ENCODE data around the gene METTL1.

The METTL1 gene

DNA sequence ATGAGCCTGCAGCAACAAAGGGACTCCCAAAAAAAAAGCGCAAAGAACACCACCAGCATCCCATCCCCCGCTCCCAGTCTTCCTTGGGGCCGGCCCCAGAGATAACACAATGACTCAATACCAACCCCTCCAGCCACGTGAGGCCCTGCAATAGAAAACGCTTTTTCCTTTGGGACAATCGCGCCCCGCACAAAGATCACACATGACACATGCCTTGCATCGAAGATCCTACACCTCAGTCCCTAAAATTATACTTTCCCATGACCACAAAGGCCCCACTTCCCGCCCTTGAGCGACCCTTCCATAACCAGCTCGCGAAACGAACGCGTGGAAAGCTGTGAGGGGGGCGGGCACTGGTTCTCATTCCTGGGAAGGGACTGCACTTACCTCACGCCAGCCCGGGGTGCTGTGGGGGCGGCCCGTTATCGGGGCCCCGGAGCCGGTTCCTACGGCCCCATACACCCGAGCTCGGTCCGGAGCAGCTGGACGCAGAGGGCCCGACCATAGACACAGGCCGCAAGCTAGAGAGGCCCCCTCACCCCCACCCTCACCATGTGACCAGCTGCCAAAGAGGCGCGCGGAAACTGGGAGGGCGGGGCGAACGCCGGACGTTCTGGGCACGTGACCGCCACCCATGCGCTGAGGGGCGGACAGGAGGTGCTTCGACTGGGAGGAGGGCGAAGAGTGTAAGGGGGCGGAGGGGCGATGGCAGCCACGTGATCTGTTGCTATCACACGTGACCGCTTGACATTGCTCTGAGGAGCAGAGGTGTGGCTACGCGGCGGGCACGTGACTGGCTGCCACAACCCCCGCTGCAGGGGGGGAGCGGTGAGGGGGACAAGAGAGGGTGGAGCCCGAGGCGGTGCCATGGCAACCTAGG lies 19.9 kb downstream of the METTL1 start, which contains the start of gene CDK4:
CDK4 (minus strand) TSS at position 523 of the 880 bp plus-strand sequence. CDS start 593 bp downstream, outside the sequence.
- peak within 1 kb of the TSS; percentile 70 to 89 for H3K4me3 ChIP-seq (ENCODE audit: insufficient read depth in 1 of 2, low read depth in 1 of 2, low read length in 2 of 2)
- H2AFZ ChIP-seq (ENCODE audit: low read depth, low read length), result peak within 1 kb of the TSS; percentile 49
- 1% methylated on average over 52 of the region's 58 CpGs for WGBS
- peak within 1 kb of the TSS; percentile 74 for H2BK120ac ChIP-seq (ENCODE audit: low read depth, low read length)
- peak within 1 kb of the TSS; percentile 76 for H3K4me2 ChIP-seq (ENCODE audit: low read length, poor library complexity, severe bottlenecking)
- peak within 1 kb of the TSS in 1 of 2 experiments; percentile 36 for H3K23ac ChIP-seq (ENCODE audit: low read length in 2 of 2)
- peak within 1 kb of the TSS; percentile 39 for H2BK15ac ChIP-seq (ENCODE audit: low read depth, poor library complexity, severe bottlenecking)
- peak within 1 kb of the TSS; percentile 62 to 95 for H3K4ac ChIP-seq (ENCODE audit: low read depth in 1 of 2, low read length in 2 of 2)
- peak within 1 kb of the TSS; percentile 15 for H2AK5ac ChIP-seq (ENCODE audit: low read length, severe bottlenecking)
- peak; percentile 100 for DNase-seq
- H4K91ac ChIP-seq (ENCODE audit: low read length), result peak within 1 kb of the TSS; percentile 85
- H3K18ac ChIP-seq (ENCODE audit: low read depth in 1 of 2, low read length in 2 of 2), result peak within 1 kb of the TSS; percentile 91 to 93
- H3K79me1 ChIP-seq (replicated peaks; ENCODE audit: low read length, poor library complexity, severe bottlenecking), result peaks cover 11% of the 10 kb centered on the region
- H2BK5ac ChIP-seq (ENCODE audit: low read depth, low read length, poor library complexity, severe bottlenecking), result peak within 1 kb of the TSS; percentile 71
- H3K36me3 ChIP-seq (ENCODE audit: control insufficient read depth in 1 of 2, insufficient read depth in 2 of 2, low read depth in 1 of 2, low read length in 2 of 2), result peaks cover 22 to 40% of the 10 kb centered on the region in 2 experiments
- peaks cover 11 to 23% of the 10 kb centered on the region in 2 experiments for H3K27me3 ChIP-seq (ENCODE audit: control insufficient read depth in 1 of 2, insufficient read depth in 1 of 2, low read length in 2 of 2)
- H3K27ac ChIP-seq (ENCODE audit: low read length, poor library complexity, severe bottlenecking), result peak within 1 kb of the TSS; percentile 77
- peak within 1 kb of the TSS; percentile 50 to 81 for H2BK12ac ChIP-seq (ENCODE audit: low read length in 2 of 2)
- H3K9me3 ChIP-seq (ENCODE audit: control insufficient read depth, low read length), result no peaks in the 10 kb centered on the region
- H3K4me1 ChIP-seq (ENCODE audit: control insufficient read depth, insufficient read depth, low read depth, low read length), result peaks cover 21% of the 10 kb centered on the region
- peak within 1 kb of the TSS in 1 of 2 experiments; percentile 68 for H3K14ac ChIP-seq (ENCODE audit: low read length in 2 of 2)
- peak within 1 kb of the TSS; percentile 98 for H3K9ac ChIP-seq (ENCODE audit: low read length)
- H4K8ac ChIP-seq (ENCODE audit: low read length), result peak within 1 kb of the TSS; percentile 78

DNA sequence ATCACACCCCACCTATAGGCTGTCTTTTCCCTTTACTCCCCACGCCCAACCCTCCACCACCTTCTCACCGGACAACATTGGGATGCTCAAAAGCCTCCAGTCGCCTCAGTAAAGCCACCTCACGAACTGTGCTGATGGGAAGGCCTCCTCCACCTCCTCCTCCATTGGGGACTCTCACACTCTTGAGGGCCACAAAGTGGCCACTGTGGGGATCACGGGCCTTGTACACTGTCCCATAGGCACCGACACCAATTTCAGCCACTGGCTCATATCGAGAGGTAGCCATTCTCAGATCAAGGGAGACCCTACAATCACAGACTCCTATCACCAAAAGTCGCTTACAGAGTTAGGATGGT lies 20.5 kb downstream of the METTL1 start:
- Histone ChIP-seq H3K14ac (ENCODE audit: low read length in 2 of 2) (peak overlapping the region in 1 of 2 experiments; percentile 68), H3K18ac (ENCODE audit: low read depth in 1 of 2, low read length in 2 of 2) (peak overlapping the region; percentile 55 to 74), H2BK5ac (ENCODE audit: low read depth, low read length, poor library complexity, severe bottlenecking) (no peak overlapping the region), H2AFZ (ENCODE audit: low read depth, low read length) (no peak overlapping the region), H3K4me1 (ENCODE audit: control insufficient read depth, insufficient read depth, low read depth, low read length) (peaks cover 17% of the 10 kb centered on the region), H2BK12ac (ENCODE audit: low read length in 2 of 2) (peak overlapping the region; percentile 50 to 75), H3K23ac (ENCODE audit: low read length in 2 of 2) (peak overlapping the region in 1 of 2 experiments; percentile 16), H3K4me3 (ENCODE audit: insufficient read depth in 1 of 2, low read depth in 1 of 2, low read length in 2 of 2) (peak overlapping the region; percentile 70 to 89), H3K4me2 (ENCODE audit: low read length, poor library complexity, severe bottlenecking) (peak overlapping the region; percentile 73), H4K91ac (ENCODE audit: low read length) (peak overlapping the region; percentile 85), H2AK5ac (ENCODE audit: low read length, severe bottlenecking) (peak overlapping the region; percentile 15), H3K27ac (ENCODE audit: low read length, poor library complexity, severe bottlenecking) (peak overlapping the region; percentile 77), H3K9ac (ENCODE audit: low read length) (peak overlapping the region; percentile 98), H3K36me3 (ENCODE audit: control insufficient read depth in 1 of 2, insufficient read depth in 2 of 2, low read depth in 1 of 2, low read length in 2 of 2) (peaks cover 26 to 46% of the 10 kb centered on the region in 2 experiments), H2BK120ac (ENCODE audit: low read depth, low read length) (no peak overlapping the region), H3K4ac (ENCODE audit: low read depth in 1 of 2, low read length in 2 of 2) (peak overlapping the region in 1 of 2 experiments; percentile 89), H3K79me1 (replicated peaks; ENCODE audit: low read length, poor library complexity, severe bottlenecking) (peaks cover 11% of the 10 kb centered on the region), H3K9me3 (ENCODE audit: control insufficient read depth, low read length) (no peaks in the 10 kb centered on the region), H3K27me3 (ENCODE audit: control insufficient read depth in 1 of 2, insufficient read depth in 1 of 2, low read length in 2 of 2) (peaks cover 6 to 18% of the 10 kb centered on the region in 2 experiments), H2BK15ac (ENCODE audit: low read depth, poor library complexity, severe bottlenecking) (no peak overlapping the region), H4K8ac (ENCODE audit: low read length) (peak overlapping the region; percentile 77)
- no peak for DNase-seq
- 14% methylated on average over 8 of the region's 8 CpGs for WGBS

DNA sequence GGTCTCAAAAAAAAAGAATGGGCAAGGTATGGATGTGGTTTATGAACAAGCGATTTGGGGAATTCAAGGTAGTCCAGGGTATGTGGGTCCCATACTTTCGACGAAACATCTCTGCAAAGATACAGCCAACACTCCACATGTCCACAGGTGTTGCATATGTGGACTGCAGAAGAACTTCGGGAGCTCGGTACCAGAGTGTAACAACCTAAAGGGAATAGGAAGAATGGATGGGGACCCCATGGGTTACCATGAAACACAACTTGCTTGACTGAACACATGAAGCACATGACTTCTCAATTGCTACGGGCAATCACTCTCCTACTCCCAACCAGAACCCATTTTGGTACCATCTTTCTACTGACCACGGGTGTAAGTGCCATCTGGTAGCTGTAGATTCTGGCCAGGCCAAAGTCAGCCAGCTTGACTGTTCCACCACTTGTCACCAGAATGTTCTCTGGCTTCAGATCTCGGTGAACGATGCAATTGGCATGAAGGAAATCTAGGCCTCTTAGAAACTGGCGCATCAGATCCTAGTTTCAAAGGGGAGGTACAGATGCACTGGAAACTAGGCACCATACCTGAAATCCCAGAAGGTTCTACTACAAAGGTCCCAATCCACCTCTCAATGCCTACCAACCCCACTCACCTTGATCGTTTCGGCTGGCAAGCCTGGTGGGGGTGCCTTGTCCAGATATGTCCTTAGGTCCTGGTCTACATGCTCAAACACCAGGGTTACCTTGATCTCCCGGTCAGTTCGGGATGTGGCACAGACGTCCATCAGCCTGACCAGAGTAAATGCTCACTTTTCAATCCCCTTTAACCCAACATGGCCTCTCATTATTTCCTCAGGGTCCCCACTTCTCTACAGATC lies 21.1 kb downstream of the METTL1 start:
- no peak for DNase-seq
- Histone ChIP-seq H3K4me2 (ENCODE audit: low read length, poor library complexity, severe bottlenecking) (peak overlapping the region; percentile 73), H3K23ac (ENCODE audit: low read length in 2 of 2) (peak overlapping the region in 1 of 2 experiments; percentile 16), H3K4me1 (ENCODE audit: control insufficient read depth, insufficient read depth, low read depth, low read length) (peaks cover 15% of the 10 kb centered on the region), H2AK5ac (ENCODE audit: low read length, severe bottlenecking) (peak overlapping the region; percentile 15), H3K14ac (ENCODE audit: low read length in 2 of 2) (peak overlapping the region in 1 of 2 experiments; percentile 68), H4K8ac (ENCODE audit: low read length) (no peak overlapping the region), H4K91ac (ENCODE audit: low read length) (peak overlapping the region; percentile 1), H3K9ac (ENCODE audit: low read length) (peak overlapping the region; percentile 98), H3K4ac (ENCODE audit: low read depth in 1 of 2, low read length in 2 of 2) (peak overlapping the region in 1 of 2 experiments; percentile 89), H2BK5ac (ENCODE audit: low read depth, low read length, poor library complexity, severe bottlenecking) (no peak overlapping the region), H2BK120ac (ENCODE audit: low read depth, low read length) (no peak overlapping the region), H2BK15ac (ENCODE audit: low read depth, poor library complexity, severe bottlenecking) (no peak overlapping the region), H3K9me3 (ENCODE audit: control insufficient read depth, low read length) (no peaks in the 10 kb centered on the region), H3K27ac (ENCODE audit: low read length, poor library complexity, severe bottlenecking) (peak overlapping the region; percentile 77), H3K36me3 (ENCODE audit: control insufficient read depth in 1 of 2, insufficient read depth in 2 of 2, low read depth in 1 of 2, low read length in 2 of 2) (peaks cover 27 to 52% of the 10 kb centered on the region in 2 experiments), H3K79me1 (replicated peaks; ENCODE audit: low read length, poor library complexity, severe bottlenecking) (peaks cover 11% of the 10 kb centered on the region), H3K18ac (ENCODE audit: low read depth in 1 of 2, low read length in 2 of 2) (no peak overlapping the region), H2AFZ (ENCODE audit: low read depth, low read length) (no peak overlapping the region), H3K4me3 (ENCODE audit: insufficient read depth in 1 of 2, low read depth in 1 of 2, low read length in 2 of 2) (peak overlapping the region; percentile 70 to 89), H2BK12ac (ENCODE audit: low read length in 2 of 2) (peak overlapping the region in 1 of 2 experiments; percentile 50), H3K27me3 (ENCODE audit: control insufficient read depth in 1 of 2, insufficient read depth in 1 of 2, low read length in 2 of 2) (peaks cover 0 to 12% of the 10 kb centered on the region in 2 experiments)
- WGBS, result 97% methylated on average over 15 of the region's 15 CpGs

Data from mesenchymal stem cell (in vitro differentiated cells and primary cell).